Placental pericyte (primary cell): ENCODE results near the gene CHST5. TPM values are rescaled to one million over a fixed set of nuclear protein-coding genes. Genes with fewer than 3 reads are reported as not detected.

Source experiments
- total RNA-seq: library from RNA; depleted of rRNA; stranded (reverse); fragments of >200 nt; gene quantifications from 2 replicates; pipeline ENCODE4 v1.2.3, GENCODE V29; 2012

CHST5 gene
- total RNA-seq: under 0.01 TPM in 2 replicates

GRCh38 chr16:75535901-75536300, at the start of gene CHST5:
Gene CHST5 (minus strand): TSS chr16:75536108. CDS start chr16:75530384, 5,724 bp downstream.

GRCh38 chr16:75566040-75566757, 30.3 kb upstream of the CHST5 start, which contains the start of gene GABARAPL2:
Gene GABARAPL2 (plus strand): TSS chr16:75566379. CDS start chr16:75566487, 108 bp downstream.

GRCh38 chr16:75555707-75556430, 20.0 kb upstream of the CHST5 start, which contains the start of gene TMEM231:
Gene TMEM231 (minus strand): TSS chr16:75556252. CDS start chr16:75556209, 43 bp downstream.

GRCh38 chr16:75495076-75495674, 40.7 kb downstream of the CHST5 start, which contains the start of gene CHST6:
Gene CHST6 (minus strand): TSS chr16:75495441. CDS start chr16:75479828, 15,613 bp downstream.

Other genes with a start within 250 kb of the CHST5 start
- 16.6 and 37.9 TPM in 2 replicates for gene CFDP1, start 102.6 kb downstream of the CHST5 start, total RNA-seq
- gene TMEM170A, start 71.4 kb downstream of the CHST5 start, total RNA-seq: 17.8 and 22.8 TPM in 2 replicates
- gene CHST6, start 40.7 kb downstream of the CHST5 start, total RNA-seq: under 0.01 and 0.14 TPM in 2 replicates
- 14.7 and 27.8 TPM in 2 replicates for gene TMEM231, start 20.1 kb upstream of the CHST5 start, total RNA-seq
- gene GABARAPL2, start 30.3 kb upstream of the CHST5 start, total RNA-seq: 30.8 and 44.6 TPM in 2 replicates
- gene ADAT1, start 87.2 kb upstream of the CHST5 start, total RNA-seq: 56.9 and 80.6 TPM in 2 replicates
- gene KARS1, start 111.6 kb upstream of the CHST5 start, total RNA-seq: 160 and 162 TPM in 2 replicates
- gene TERF2IP, start 111.7 kb upstream of the CHST5 start, total RNA-seq: 31.5 and 34.8 TPM in 2 replicates
- not detected in 2 replicates for gene CPHXL2, start 140.9 kb upstream of the CHST5 start, total RNA-seq
- not detected in 2 replicates for gene DUXB, start 165.4 kb upstream of the CHST5 start, total RNA-seq
- not detected in 2 replicates for gene CPHXL, start 190.4 kb upstream of the CHST5 start, total RNA-seq